MV-4-11 (cell line): Measurements from ENCODE around the gene GRIK4.

Experiments used
- DNase-seq: peaks from one replicate; lab custom pipeline; 2025; lab: John Stamatoyannopoulos, UW

Gene GRIK4

DNA sequence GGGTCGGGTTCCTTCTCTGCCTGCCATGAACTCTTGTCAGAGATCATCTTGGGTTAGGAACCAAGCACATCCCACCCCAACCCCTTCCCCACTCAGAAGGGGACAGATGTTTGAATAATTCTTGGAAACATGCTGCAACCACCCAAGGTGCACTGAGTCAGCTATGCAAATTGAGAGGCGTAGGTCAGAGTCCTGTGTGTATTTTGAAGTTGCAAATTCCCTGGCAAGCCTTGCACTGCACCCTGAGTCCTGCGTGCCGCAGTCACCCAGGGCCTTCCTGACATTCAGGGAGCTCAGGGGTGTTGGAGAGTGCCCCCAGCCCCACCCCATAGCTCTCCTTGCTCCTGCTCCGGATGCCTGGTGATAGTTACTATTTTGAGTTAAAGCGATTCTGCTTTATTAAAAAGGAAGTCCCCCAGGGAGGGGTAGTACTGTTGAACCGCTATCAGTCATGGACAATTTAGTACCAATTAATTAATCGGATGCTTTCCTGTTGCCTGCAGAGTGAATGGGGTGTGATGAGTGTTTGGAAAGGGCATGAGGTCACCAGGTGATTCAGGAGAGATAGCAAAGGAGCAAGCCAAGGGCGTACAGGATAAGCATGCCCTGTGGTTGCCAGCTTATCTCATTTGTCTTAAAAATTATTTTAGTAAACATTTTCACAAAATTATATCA is 123.7 kb downstream of the GRIK4 start:
- no peak for DNase-seq

DNA sequence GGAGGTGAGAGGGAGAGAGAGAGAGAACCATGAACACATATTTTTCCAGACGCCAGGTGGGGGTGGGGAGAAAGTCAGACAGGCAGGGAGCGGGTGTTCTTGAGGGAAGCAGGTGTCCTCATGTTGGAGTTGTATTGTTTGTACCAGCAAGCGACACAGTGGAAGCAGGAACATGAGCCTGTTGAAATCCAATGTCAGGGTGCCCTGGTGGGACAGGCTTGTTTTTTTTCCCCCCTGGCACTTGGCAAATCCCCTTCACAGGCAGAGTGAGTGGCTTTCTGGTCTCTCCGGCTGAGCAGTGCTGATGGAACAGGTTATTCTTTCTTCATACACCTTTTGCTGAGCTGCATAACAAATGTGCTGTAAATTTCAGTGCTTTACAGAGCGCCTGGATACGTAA is 125.6 kb downstream of the GRIK4 start:
- no peak for DNase-seq

GRCh38 chr11:120642196-120642894 is 130.8 kb downstream of the GRIK4 start:
- no peak for DNase-seq

DNA sequence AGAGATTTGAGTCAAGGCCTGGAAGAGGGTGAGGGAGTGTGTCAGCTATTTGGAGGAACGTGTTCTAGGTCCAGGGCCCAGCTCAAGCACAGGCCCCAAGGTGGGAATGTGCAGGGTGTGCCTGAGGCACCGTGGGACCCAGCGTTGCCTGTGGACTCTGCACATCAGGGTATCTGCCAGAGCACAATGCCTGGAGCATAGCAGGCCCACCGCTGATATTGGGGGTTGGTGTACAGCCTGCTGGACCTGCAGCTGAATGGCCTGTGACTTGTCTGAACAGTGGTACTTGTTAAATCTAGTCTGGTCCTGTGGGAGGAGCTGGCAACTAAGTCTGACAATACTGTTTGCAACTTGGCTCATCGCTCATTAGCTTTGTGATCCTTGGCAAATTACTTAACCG is 131.7 kb downstream of the GRIK4 start:
- DNase-seq = no peak

- DNase-seq = no peak
Measured at GRCh38 chr11:120645639-120646038, 134.1 kb downstream of the GRIK4 start.

GRCh38 chr11:120646206-120646605 is 134.7 kb downstream of the GRIK4 start:
- no peak for DNase-seq

GRCh38 chr11:120647681-120648080 is 136.1 kb downstream of the GRIK4 start:
- DNase-seq = no peak

- DNase-seq = no peak
Measured at GRCh38 chr11:120648771-120649170, 137.2 kb downstream of the GRIK4 start.

DNA sequence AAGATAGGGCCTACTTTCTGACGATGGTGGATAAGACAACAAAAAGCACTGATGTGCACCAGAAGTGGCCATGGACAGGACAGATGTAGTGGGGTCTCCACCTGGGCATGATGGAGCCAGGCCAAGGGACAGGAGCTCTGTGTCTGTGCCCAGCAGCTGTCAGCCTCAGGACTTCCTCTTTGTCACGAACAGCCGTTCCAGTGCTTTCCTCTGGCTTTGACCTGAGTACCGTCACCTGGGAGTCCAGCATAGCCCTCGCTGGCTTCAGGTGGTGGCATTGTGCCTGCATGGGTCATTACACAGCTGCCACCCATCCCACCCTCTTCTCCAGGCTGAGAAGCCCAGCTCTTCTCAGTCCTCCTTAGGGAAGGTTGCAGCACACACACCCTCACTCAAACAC is 137.8 kb downstream of the GRIK4 start:
- DNase-seq = no peak

GRCh38 chr11:120651396-120651795 is 139.8 kb downstream of the GRIK4 start:
- no peak for DNase-seq

DNA sequence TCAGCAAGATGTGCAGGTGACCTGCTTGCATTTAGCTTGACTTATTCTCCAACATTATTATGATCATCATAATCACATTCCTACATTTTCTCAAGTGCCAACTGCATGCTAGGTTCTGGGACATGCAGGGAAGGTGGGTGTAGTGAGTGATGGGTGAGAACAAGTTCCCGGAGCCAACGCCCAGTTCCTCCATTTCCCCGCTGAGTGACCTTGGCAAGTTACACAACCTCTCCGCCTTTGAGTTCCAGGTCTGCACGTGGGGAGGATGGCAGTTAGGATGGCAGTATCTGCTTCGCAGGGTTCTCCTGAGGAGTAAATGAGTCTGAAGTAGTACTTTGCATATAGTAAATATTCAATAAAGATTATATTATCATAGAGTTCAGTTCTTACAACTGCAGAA is 140.3 kb downstream of the GRIK4 start:
- DNase-seq = no peak

- no peak for DNase-seq
Measured at GRCh38 chr11:120652705-120653335, 141.3 kb downstream of the GRIK4 start.

DNA sequence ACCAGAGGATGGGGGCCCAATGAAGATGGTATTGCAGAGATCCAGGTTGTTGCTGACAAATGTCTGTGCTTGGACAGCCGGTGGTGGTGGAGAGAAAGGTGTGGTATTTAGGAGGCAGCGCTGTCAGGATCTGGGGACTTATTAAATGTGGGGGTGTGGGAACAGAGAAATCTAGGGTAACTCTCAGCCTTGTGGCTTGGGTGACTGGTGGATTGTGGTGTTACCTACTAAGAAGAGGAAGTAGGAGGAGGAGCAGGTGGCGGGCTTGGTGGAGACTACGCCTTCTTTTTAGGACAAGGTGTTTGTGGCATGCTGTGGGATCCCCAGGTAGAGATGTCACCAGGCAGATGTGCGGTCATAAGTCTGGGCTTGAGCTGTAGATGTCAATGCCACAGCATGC is 144.0 kb downstream of the GRIK4 start:
- DNase-seq = no peak

DNA sequence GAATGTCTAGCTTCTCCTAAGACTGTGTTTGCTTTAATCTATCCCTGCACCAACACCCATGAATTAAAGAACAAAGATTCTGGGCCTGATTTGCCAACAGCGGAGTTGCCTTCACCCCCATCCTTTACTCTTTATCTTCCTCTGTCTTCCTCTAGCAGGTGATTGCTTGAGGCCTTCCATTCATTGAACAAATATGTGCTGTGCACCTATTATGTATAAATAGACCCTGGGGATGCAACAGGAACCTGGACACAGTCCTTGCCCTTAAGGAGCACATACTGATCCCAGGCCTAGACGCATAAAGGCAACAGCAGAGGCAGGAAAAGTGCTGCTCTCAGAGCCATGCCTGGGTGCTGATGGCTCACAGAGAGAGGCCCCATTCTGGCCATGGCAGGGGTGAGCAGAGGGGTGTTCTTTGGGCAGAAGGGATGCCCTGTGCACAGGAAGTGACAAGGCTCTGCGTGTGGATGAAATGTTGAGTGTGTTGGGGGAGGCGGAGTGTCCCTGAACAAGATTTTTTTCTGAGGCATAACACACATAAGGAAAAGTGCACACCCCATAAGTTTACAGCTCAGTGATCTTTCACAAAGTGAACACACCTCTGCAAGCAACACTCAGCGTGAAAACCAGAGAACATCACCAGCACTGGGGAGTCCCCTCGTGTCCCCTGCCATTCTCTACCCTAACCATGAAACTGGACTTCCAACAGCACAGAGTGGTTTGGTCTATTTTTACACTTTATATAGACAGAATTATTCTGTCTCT is 145.9 kb downstream of the GRIK4 start:
- DNase-seq = no peak

- DNase-seq = peak; percentile 86
Measured at GRCh38 chr11:120658071-120658423, 146.5 kb downstream of the GRIK4 start.

- DNase-seq = no peak
Measured at GRCh38 chr11:120659076-120659475, 147.5 kb downstream of the GRIK4 start.

- peak; percentile 69 for DNase-seq
Measured at GRCh38 chr11:120660024-120660565, 148.5 kb downstream of the GRIK4 start.

GRCh38 chr11:120662071-120662676 is 150.6 kb downstream of the GRIK4 start:
- DNase-seq = no peak

GRCh38 chr11:120663142-120663541 is 151.6 kb downstream of the GRIK4 start:
- DNase-seq = no peak

DNA sequence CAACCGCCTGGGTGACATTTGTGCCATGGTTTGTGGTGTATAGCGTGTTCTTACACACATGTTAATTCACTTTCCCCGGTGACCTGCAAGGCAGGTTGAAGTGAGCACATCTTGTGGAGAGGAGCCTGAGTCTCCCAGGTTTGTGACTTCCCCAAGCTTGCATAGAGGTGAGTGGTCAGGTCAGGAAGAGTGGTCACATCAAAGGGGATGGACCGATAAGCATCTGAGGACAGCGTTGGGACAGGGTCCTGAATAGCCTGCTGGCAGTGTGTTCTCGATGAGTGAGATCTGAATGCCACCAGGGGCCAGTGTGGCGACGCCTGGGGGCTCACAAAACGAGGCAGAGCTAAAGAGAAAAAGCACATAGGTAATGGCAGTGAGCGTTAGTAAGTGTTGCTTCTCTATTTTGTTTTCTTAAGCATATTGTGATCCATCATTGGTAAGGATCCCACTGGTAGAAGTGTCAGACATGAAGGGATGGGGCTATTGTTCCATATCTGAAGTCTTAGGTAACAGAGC is 154.6 kb downstream of the GRIK4 start:
- no peak for DNase-seq

GRCh38 chr11:120667281-120667680 is 155.7 kb downstream of the GRIK4 start:
- DNase-seq = no peak

GRCh38 chr11:120667934-120668333 is 156.4 kb downstream of the GRIK4 start:
- DNase-seq = no peak
